Right lobe of liver (tissue), 4 donors: Measurements from ENCODE around the gene CGGBP1.

ENCODE experiments used
- POLR2A ChIP-seq: fragments of 450-650 bp; IDR thresholded peaks from one replicate; pipeline ENCODE4 v1.6.1; 2017; ENCODE audit warnings: antibody characterized with exemption, mild to moderate bottlenecking
- TF ChIP-seq, protein P1 (sequence below), 4 donors: fragments of 200-600 bp in 3 of 4; fragments of 450-650 bp in 1 of 4; IDR thresholded peaks; one replicate each; pipeline versions ENCODE4 v1.5.1 to v1.8.0; 2016 to 2022; ENCODE audit warnings: antibody characterized with exemption in 4 of 4, mild to moderate bottlenecking in 2 of 4
- donor health status: DM: no; HTN: no; CAD: no.
- donor health status: DM: no; HTN: no; CAD: no.
- donor health status: DM: no; HTN: yes; CAD: no.

DNA sequence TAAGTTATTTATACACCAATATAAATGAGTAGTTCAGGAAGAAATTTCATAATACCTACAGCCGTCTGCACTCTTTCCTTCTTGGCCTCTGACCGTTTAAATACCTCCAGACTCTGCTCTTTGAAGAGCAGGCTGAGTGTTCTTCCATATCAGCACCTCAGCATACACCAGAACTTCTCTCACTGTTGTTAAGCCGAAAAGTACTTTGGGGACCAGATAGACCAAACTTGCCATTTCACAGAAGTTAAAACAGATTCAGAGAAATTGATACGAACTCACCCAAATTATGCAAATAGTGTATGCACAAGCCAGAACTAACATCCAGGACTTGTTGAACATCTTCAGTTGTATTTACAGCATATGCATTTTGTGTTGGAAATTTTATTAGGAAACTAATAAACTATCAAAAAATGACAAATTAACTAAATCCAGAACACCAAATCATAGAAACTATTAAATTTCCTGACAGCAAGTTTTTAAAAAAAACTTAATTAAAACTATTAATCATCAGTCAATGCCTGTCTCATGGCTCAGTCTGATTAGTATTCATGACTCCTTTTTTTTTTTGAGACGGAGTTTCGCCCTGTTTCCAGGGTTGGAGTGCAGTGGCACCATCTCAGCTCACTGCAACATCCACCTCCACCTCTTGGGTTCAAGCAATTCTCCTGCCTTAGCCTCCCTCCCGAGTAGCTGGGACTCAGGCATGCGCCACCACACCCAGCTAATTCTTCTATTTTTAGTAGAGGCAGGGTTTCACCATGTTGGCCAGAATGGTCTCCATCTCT lies 24.1 kb downstream of the CGGBP1 start:
- TF ChIP-seq, protein P1, sequence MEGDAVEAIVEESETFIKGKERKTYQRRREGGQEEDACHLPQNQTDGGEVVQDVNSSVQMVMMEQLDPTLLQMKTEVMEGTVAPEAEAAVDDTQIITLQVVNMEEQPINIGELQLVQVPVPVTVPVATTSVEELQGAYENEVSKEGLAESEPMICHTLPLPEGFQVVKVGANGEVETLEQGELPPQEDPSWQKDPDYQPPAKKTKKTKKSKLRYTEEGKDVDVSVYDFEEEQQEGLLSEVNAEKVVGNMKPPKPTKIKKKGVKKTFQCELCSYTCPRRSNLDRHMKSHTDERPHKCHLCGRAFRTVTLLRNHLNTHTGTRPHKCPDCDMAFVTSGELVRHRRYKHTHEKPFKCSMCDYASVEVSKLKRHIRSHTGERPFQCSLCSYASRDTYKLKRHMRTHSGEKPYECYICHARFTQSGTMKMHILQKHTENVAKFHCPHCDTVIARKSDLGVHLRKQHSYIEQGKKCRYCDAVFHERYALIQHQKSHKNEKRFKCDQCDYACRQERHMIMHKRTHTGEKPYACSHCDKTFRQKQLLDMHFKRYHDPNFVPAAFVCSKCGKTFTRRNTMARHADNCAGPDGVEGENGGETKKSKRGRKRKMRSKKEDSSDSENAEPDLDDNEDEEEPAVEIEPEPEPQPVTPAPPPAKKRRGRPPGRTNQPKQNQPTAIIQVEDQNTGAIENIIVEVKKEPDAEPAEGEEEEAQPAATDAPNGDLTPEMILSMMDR (IDR thresholded peaks at IDR 0.05) = no peak
- no peak for TF ChIP-seq POLR2A
